ENCODE data around the gene ITM2B.
"Not testable (repeated sequence)": the region's sequence is repeated elsewhere in the genome, so short reads cannot be mapped to it uniquely, and the experiment has no call there.

ITM2B gene

GRCh38 chr13:48214519-48215121 is 18.4 kb upstream of the ITM2B start:
- no peak for TF ChIP-seq CTCF (IDR thresholded peaks at IDR 0.05; ENCODE audit: low read depth, low read length)

DNA sequence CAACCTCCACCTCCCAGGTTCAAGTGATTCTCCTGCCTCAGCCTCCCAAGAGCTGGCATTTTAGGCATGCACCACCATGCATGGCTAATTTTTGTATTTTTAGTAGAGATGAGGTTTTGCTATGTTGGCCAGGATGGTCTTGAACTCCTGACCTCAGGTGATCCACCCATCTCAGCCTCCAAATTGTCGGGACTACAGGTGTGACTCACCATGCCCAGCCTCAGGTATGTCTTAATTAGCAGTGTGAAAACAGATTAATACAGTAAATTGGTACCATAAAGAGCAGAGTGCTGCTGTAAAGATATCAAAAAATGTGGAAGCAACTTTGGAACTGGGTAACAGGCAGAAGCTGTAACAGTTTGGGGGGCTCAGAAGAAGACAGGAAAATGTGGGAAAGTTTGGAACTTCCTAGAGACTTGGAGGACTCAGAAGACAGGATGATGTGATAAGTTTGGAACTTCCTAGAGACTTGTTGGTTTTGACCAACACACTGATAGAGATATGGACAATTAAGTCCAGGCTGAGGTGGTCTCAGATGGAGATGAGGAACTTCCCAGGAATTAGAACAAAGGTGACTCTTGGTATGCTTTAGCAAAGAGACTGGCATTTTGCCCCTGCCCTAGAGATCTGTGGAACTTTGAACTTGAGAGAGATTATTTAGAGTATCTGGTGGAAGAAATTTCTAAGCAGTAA is 17.3 kb upstream of the ITM2B start:
- H3K4me3 ChIP-seq (ENCODE audit: low read depth, low read length); DNase-seq (ENCODE audit: low read depth, low spot score); in situ Hi-C loops (cut with HindIII; ENCODE audit: low sequenced_read_pairs): not testable (repeated sequence)

More at GRCh38 chr13:48214519-48215121, 18.4 kb upstream of the ITM2B start:
- in situ Hi-C loops (cut with HindIII; ENCODE audit: low sequenced_read_pairs) = no loop called here
- no peak for DNase-seq (ENCODE audit: low read depth, low spot score)
- H3K4me3 ChIP-seq (ENCODE audit: low read depth, low read length) = no peak overlapping the region

DNA sequence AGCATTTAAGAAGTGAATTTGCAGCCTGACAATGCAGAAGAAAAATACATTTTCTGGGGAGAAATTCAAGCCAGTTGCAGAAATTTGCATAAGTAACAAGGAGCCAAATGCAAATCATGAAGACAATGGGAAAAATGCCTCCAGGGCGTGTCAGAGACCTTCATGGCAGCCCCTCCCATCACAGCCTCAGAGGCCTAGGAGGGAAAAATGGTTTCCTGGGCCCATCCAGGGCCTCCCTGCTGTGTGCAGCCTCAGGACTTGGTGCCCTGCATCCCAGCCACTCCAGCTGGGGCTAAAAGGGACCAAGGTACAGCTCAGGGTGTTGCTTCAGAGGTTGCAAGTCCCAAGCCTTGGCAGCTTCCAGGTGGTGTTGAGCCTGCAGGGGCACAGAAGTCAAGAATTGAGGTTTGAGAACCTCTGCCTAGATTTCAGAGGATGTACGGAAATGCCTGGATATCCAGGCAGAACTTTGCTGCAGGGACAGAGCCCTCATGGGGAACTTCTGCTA is 16.7 kb upstream of the ITM2B start:
- in situ Hi-C loops (cut with HindIII; ENCODE audit: low sequenced_read_pairs) = no loop called here
- no peak for TF ChIP-seq CTCF (IDR thresholded peaks at IDR 0.05; ENCODE audit: low read depth, low read length)
- no peak for DNase-seq (ENCODE audit: low read depth, low spot score)
- no peak overlapping the region for H3K4me3 ChIP-seq (ENCODE audit: low read depth, low read length)

GRCh38 chr13:48220592-48220980 is 12.4 kb upstream of the ITM2B start:
- no peak overlapping the region for H3K4me3 ChIP-seq (ENCODE audit: low read depth, low read length)
- no peak for DNase-seq (ENCODE audit: low read depth, low spot score)
- in situ Hi-C loops (cut with HindIII; ENCODE audit: low sequenced_read_pairs) = no loop called here
- TF ChIP-seq CTCF (IDR thresholded peaks at IDR 0.05; ENCODE audit: low read depth, low read length) = no peak

GRCh38 chr13:48220981-48221685 is 11.9 kb upstream of the ITM2B start:
- in situ Hi-C loops (cut with HindIII; ENCODE audit: low sequenced_read_pairs) = no loop called here
- no peak for DNase-seq (ENCODE audit: low read depth, low spot score)
- TF ChIP-seq CTCF (IDR thresholded peaks at IDR 0.05; ENCODE audit: low read depth, low read length) = no peak
- H3K4me3 ChIP-seq (ENCODE audit: low read depth, low read length) = no peak overlapping the region

DNA sequence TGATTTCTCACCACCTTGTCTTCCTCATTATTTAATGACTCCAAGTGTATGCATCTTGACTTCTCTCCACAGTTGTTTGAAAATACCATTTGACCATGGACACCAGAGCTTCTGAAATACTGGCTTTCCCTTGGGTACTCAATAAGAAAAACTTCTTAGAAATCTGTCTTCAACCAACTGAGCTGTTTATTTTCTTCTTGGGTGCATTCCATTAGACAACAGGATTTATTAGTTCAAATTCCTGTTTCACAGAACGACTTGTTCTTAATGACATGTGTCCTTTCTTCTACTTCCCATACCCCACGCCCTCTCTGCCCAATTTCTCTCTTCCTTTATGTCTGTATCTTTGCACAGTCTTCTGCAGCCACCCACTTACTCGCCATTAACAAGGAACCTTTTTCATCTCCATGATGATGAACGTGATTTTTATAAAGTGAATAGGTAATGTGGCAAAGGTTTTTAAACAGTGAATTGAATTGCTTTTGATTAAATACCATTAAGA is 11.3 kb upstream of the ITM2B start:
- no peak for TF ChIP-seq CTCF (IDR thresholded peaks at IDR 0.05; ENCODE audit: low read depth, low read length)
- H3K4me3 ChIP-seq (ENCODE audit: low read depth, low read length) = no peak overlapping the region
- in situ Hi-C loops (cut with HindIII; ENCODE audit: low sequenced_read_pairs) = no loop called here
- no peak for DNase-seq (ENCODE audit: low read depth, low spot score)
